Posterior vena cava (tissue), 2 donors: ENCODE data around the gene SEZ6L2. TPM values are rescaled to one million over a fixed set of nuclear protein-coding genes. Genes with fewer than 3 reads are reported as not detected.

Experiments
- DNase-seq: peaks from one replicate; pipeline ENCODE4 v3.0.0-alpha.2; 2020; ENCODE audit warnings: low spot score
- intact Hi-C, 2 donors: fragments of 100-400 bp; cut with DNase I; formaldehyde crosslinking; loops; one replicate each; pipeline versions ENCODE4 v1.14.1 to v1.14.2; 2022 to 2023
- total RNA-seq, 2 donors: library from RNA; stranded (reverse); fragmentation: NEBNext Ultra II Directional; extraction: Animal tissue kit (Norgen Biotek cat#: 25700); gene quantifications; one replicate each; pipeline ENCODE4 v1.2.1, GENCODE V29; 2021
- donor health status: DM: yes; HTN: yes; CAD: no.
- donor health status: DM: yes; HTN: yes; CAD: no.

The SEZ6L2 gene
- total RNA-seq, 2 donors from 2014 or later, result 0.86 to 1.2 TPM

GRCh38 chr16:29862884-29863668 lies 36.3 kb downstream of the SEZ6L2 start, which contains the start of gene CDIPT:
Gene CDIPT (minus strand): TSS chr16:29863226. CDS start chr16:29862857, 369 bp downstream.
- peak; percentile 97 for DNase-seq
- intact Hi-C loops, result loop anchor here in 1 of 2 donors (5.0 kb wide), 1 partner anchor 99 kb away; the partner anchor contains the start of gene TMEM219

DNA sequence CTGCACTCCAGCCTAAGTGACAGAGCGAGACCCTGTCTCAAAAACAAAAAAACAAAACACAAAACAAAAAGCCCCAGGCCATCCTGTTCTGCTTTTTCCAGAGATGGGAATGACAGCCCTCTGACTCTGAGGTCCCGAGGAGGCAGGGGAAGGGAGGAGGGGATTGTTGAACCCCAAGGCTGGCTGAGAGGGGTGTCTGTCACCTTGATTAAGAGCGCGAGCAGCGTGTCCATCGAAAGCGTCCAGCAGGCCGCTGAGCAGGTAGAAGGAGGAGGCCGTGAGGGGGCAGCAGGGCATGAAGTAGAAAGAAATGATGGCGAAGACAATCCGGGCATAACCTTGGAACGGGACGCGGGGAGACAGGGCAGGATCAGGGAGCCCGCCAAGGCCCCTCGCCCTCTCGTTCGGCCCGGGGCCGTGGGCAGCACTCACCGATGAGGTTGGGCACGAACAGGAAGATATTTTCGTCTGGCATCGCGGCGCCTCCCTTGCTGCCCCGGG lies 36.9 kb downstream of the SEZ6L2 start:
- DNase-seq, result no peak
- intact Hi-C loops, result loop anchor here in 1 of 2 donors (5.0 kb wide), 1 partner anchor 100 kb away; the partner anchor contains the start of gene TMEM219

DNA sequence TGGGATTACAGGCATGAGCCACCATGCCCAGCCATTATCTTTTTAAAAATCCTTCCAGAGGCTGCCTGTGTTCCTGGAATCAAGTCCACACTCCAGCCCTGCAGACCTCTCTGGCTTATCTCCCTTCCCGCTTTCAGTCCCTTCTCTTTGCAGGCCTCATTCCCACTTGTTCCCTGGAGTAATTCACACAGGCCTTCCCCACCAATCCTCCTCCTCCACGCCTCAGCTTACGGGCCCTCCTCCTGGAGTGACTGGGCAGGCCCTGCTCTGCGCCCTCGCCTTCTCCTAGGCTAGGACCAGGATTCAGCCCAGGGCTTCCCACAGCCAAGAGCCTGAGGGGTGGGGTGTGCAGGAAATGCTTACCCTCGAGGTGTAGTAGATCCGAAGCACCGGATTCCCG lies 39.1 kb downstream of the SEZ6L2 start:
- no peak for DNase-seq
- intact Hi-C loops, result loop anchor here in 1 of 2 donors (5.0 kb wide), 1 partner anchor 102 kb away; the partner anchor contains the start of gene TMEM219

GRCh38 chr16:29858974-29859373 lies 40.4 kb downstream of the SEZ6L2 start:
- intact Hi-C loops, result no loop called here
- DNase-seq, result no peak

DNA sequence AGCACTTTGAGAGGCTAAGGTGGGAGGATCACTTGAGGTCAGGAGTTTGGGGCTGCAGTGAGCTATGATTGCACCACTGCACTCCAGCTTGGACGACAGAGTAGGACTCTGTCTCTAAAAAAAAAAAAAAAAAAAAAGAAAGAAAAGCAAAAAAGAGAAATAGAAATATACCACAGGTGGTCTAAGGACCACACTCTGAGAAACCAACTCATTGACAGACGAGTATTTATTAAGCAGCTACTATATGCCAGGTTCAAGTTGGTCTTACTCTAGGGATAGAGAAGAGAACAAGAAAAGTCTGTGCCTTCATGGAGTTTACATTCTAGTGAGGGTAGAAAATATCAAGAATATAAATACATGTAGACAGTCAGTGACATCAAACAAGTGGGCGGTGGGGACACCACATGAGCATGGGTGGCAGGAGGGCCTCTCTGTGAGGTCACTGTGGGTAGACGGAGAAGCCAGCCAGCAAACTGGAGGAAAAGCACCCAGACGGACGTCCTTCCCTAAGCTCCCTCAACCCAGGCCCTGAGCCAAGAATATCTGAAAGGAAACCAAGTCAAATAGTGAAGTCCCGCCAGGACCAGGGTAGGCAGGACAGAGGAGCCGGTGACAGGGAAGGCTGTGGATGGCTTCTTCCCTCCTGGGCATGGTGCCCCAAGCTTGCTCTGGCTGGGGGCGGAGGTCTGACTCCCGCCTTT lies 41.1 kb downstream of the SEZ6L2 start:
- intact Hi-C loops, result no loop called here
- no peak for DNase-seq

DNA sequence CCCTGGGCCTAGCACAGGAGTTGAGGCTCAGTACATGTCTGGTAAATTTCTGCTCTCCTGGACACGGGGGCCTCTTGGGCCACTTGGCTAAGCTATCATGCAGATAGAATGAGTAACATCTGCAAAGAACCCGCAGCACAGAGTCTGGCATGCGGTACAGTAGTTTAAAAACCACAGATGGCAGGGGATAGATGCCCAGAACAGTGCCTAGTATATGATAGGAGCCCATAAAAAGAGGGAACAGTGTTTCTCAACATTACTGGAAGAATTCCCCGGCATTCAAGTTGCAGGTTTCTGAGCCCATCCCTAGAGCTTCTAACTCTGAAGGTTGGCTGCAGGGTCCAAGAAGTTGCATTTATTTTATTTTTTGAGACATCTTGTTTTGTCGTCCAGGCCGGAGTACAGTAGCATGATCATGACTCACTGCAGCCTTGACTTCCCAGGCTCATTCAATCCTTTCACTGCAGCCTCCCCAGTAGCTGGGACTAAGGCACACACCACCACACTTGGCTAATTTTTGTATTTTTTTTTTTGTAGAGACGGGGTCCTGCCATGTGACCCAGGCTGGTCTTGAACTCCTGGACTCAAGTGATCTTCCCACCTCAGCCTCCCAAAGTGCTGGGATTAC lies 42.1 kb downstream of the SEZ6L2 start:
- intact Hi-C loops, result no loop called here
- DNase-seq, result no peak

DNA sequence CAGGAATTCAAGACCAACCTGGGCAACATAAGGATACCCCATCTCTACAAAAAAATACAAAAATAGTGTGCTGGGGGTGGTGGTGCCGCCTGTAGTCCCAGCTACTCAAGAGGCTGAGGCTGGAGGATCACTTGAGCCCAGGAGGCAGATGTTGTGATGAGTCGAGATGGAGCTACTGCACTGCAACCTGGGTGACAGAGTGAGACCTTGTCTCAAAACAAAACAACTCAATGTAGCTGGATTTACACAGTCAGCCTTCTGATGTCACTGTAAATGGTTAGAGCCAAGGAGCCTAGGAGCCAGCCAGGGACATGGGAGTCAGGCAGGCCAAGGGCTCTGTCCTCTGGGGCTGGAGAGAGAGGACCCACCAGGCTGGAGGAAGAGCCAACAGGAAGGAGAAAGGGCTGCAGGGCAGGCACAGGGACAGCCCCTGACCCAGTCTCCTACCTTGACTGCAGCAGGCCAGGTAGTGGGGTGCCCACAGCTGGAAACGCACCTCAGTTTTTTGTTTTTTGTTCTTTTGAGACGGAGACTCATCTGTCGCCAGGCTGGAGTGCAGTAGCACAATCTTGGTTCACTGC lies 44.7 kb downstream of the SEZ6L2 start:
- no peak for DNase-seq
- intact Hi-C loops, result no loop called here

GRCh38 chr16:29852654-29853053 lies 46.7 kb downstream of the SEZ6L2 start:
- DNase-seq, result no peak
- intact Hi-C loops, result no loop called here

DNA sequence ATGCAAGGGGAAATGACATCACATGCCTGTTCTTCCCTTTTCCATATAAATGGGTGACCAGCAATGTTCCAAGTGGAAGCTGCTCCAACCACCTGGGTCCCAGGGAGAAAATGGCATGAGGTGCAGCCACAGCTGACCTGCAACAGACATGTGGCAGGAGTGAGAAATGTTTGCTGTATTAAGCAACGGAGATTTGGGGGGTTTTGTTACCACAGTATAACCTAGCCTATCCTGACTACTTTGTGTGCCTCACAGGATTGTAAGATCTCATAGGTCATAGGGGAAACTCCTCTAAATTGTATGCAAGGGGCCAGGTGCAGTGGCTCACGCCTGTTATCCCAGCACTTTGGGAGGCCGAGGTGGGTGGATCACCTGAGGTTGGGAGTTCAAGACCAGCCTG lies 48.4 kb downstream of the SEZ6L2 start:
- DNase-seq, result no peak
- intact Hi-C loops, result no loop called here

DNA sequence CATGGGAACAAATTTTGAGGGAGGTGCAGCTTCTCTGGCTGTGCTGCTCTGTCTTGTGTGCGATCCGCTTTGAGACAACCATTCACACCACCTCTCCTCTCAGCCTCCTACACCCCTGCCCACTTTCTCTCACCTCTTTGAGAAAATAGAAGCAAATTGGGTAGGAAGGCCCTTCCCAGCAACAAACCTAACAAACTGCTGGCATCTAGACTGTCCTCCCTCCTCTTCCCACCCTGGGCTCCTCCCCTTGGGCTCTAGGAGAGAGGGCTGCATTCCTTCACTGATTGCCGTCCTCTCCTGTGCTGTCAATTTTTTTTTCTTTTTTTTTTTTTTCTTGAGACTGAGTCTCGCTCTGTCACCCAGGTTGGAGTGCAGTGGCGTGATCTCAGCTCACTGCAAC lies 49.8 kb downstream of the SEZ6L2 start:
- no peak for DNase-seq
- intact Hi-C loops, result loop anchor here in 1 of 2 donors (10.0 kb wide), 1 partner anchor 145 kb away; no protein-coding TSS in a partner anchor

- DNase-seq, result peak; percentile 94
- intact Hi-C loops, result loop anchor here in 1 of 2 donors (10.0 kb wide), 1 partner anchor 144 kb away; no protein-coding TSS in a partner anchor
These were observed 50.7 kb downstream of the SEZ6L2 start for GRCh38 chr16:29848420-29849297.

DNA sequence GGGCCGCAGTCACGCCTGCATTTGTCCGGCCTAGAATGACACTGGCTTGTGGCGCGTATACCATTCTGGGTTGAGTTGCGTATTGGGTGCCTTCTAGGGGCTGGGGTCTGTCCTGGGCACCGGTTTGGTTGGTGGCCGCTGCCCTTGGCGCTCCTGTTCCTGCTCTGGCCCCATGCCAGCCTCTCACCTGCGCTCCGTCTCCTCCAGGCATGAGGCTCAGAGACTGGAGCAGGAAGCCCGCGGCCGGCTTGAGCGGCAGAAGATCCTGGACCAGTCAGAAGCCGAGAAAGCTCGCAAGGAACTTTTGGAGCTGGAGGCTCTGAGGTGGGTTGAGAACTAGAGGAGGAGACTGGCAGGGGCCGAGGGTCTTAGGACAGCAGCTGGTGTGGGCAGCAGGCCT lies 53.7 kb downstream of the SEZ6L2 start:
- intact Hi-C loops, result loop anchor here in 1 of 2 donors (10.0 kb wide), 1 partner anchor 141 kb away; no protein-coding TSS in a partner anchor
- no peak for DNase-seq

GRCh38 chr16:29844575-29845331 lies 54.6 kb downstream of the SEZ6L2 start:
- intact Hi-C loops, result loop anchor here in 1 of 2 donors (10.0 kb wide), 1 partner anchor 140 kb away; no protein-coding TSS in a partner anchor
- DNase-seq, result no peak

DNA sequence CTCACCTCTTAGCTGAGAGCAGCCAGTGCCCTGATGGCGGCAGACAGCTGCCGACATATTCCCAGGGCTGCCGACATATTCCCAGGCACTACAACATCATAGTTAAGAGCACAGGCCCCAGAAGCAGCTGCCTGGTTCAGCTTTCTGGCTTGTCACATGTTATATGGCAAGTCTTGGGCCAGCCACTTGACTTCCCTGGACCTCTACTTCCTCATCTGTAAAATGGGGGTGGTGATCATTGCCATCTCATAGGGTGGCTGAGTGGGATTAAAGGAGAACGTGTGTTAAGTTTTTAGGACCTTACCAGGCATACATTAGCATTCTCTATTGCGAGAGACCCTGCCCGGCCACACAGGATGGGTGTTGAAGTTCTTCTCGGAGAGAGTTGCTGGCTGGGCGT lies 55.4 kb downstream of the SEZ6L2 start:
- intact Hi-C loops, result loop anchor here in 1 of 2 donors (2.0 to 10.0 kb wide), 2 partner anchors 15 to 139 kb away; no protein-coding TSS in a partner anchor
- no peak for DNase-seq

- intact Hi-C loops, result loop anchor here in 1 of 2 donors (2.0 to 10.0 kb wide), 2 partner anchors 14 to 138 kb away; no protein-coding TSS in a partner anchor
These were observed 56.5 kb downstream of the SEZ6L2 start for GRCh38 chr16:29842732-29843346.

GRCh38 chr16:29841631-29842030 lies 57.7 kb downstream of the SEZ6L2 start:
- intact Hi-C loops, result loop anchor here in 1 of 2 donors (2.0 to 10.0 kb wide), 2 partner anchors 13 to 137 kb away; no protein-coding TSS in a partner anchor
- no peak for DNase-seq

More at GRCh38 chr16:29842732-29843346, 56.5 kb downstream of the SEZ6L2 start:
- DNase-seq, result no peak

- DNase-seq, result no peak
- intact Hi-C loops, result loop anchor here in 1 of 2 donors (10.0 kb wide), 1 partner anchor 135 kb away; no protein-coding TSS in a partner anchor
These were observed 59.1 kb downstream of the SEZ6L2 start for GRCh38 chr16:29840240-29840639.
